SH-SY5Y (cell line): ENCODE measurements around the gene RFTN1.

Experiments used
- GATA2 ChIP-seq: IDR thresholded peaks from 2 replicates; pipeline ENCODE4 v1.6.1; 2011; ENCODE audit warnings: mild to moderate bottlenecking, low read depth, low read length
- GATA3 ChIP-seq: IDR thresholded peaks from 2 replicates; pipeline ENCODE4 v1.6.1; 2011; ENCODE audit warnings: low read depth, mild to moderate bottlenecking, low read length, moderate library complexity

The RFTN1 gene

GRCh38 chr3:16439848-16440708, 73.4 kb downstream of the RFTN1 start:
- TF ChIP-seq GATA3, result no peak
- TF ChIP-seq GATA2, result no peak

GRCh38 chr3:16439163-16439847, 74.2 kb downstream of the RFTN1 start:
- TF ChIP-seq GATA2, result no peak
- TF ChIP-seq GATA3, result no peak

GRCh38 chr3:16437640-16438039, 75.9 kb downstream of the RFTN1 start:
- no peak for TF ChIP-seq GATA2
- TF ChIP-seq GATA3, result no peak

- TF ChIP-seq GATA3 (no peak), GATA2 (no peak)
Observed at GRCh38 chr3:16433701-16434151, 79.8 kb downstream of the RFTN1 start.

DNA sequence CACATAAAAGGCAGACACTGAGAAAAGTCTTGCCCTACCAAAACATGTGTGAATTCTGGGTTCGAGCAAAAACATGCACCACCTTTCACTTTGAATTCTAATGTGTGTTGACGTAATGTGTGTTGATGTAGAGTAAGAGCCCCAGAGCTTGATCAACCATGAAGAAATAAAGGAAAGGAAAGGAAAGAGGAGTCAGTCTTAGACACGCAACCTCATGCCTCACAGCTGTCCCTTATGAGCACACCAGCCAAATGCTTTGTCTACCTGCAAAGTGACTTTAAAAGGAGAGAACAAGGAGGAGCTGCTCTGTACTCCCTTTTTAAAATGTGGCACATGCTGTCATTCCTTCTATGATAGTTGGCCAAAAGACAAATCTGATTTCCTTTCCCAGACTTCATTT, 80.8 kb downstream of the RFTN1 start:
- no peak for TF ChIP-seq GATA3
- no peak for TF ChIP-seq GATA2

DNA sequence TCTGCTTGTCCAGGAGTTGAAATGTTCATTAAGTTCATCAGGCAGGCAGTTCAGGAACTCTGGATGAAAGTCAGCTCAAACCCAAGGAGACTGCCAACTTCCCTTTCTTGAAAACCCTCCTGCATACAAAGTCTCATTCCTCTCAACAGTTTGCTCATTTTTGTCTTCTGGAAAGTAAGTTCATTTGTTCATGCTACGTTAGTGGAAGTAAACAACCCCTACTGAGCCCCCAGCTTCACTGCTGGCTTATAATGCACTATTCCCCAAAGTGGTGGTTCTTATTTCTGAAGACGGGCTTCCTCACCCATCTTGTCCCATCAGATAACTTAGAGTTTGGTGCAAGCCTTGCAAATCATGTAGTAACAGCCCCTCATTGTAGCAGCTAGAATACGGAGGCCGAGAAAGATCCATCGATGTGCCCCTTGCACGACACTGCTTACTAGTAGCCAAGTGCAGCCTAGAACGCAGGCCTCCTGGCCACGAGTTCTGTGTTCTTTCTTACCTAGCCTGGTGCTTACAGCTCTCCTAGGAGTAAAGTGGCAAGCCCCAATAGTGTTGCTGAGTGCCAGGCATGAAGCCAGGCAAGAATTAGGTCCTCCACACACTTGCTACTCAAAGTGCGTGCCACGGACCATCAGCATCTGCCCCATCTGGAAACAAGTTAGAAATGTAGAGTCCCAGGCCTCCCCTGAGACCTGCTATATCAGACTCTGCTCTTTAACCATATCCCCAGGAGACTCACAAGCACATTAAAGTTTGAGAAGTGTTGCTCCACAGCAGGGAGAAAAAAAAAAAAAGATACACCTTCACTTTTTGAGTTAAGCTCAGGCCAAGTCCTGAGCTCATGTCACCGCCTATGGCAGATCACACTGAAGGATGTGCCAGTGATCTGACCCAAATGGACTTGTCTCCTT, 82.5 kb downstream of the RFTN1 start:
- TF ChIP-seq GATA3 (no peak), GATA2 (no peak)

DNA sequence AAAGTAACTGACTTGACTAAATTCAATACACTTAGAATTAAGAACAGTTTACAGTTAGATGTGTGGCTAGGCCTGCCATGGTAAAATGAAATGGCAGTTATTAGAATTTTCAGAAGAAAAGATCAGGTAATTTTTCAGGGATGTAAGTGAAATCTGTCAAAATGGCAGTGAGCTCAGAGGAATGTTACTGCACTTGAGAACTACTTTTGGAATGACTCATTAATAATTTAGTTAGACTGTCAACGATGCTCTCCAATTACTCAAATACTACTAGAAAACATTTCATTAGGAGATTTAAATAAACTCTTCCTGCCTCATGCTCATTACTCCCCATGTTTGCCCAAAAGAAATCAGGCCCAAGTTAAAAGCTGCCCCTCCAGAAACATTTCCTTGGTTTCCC, 84.4 kb downstream of the RFTN1 start:
- no peak for TF ChIP-seq GATA2
- TF ChIP-seq GATA3, result no peak

- TF ChIP-seq GATA3, result no peak
- no peak for TF ChIP-seq GATA2
Observed at GRCh38 chr3:16428612-16429011, 84.9 kb downstream of the RFTN1 start.

- TF ChIP-seq GATA2, result no peak
- TF ChIP-seq GATA3, result no peak
Observed at GRCh38 chr3:16427103-16427965, 86.2 kb downstream of the RFTN1 start.

GRCh38 chr3:16426665-16427064, 86.8 kb downstream of the RFTN1 start:
- TF ChIP-seq GATA2 (no peak), GATA3 (no peak)

DNA sequence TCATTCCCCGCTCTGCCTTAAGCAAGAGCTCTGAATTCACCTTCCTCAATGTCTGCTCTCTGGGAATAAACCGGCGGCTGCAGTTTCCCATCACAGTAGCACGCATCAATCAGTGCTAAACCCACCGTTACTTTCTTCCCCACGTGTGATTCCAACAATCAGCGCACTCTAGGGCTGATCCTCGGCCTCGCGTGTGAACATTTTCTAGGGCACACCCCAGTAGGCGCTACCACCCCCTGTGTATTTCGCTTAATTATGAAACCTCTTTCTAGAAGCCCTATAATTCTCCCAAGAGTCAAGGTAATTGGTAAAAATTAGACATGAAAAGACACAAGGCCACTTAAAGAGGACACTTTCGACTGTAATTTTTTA, 87.5 kb downstream of the RFTN1 start:
- TF ChIP-seq GATA3 (no peak), GATA2 (no peak)

GRCh38 chr3:16425398-16426028, 88.0 kb downstream of the RFTN1 start:
- TF ChIP-seq GATA3, result no peak
- TF ChIP-seq GATA2, result no peak
